Liver (tissue), 3 donors: ENCODE measurements around the gene POLDIP3.

ENCODE experiments used
- CTCF ChIP-seq: fragments of 150-350 bp; IDR thresholded peaks from 2 replicates; pipeline ENCODE4 v1.5.1; 2017; ENCODE audit warnings: improper control_type of control experiment, low read depth, low read length; ENCODE audit not compliant: missing input control
- EGR1 ChIP-seq, 2 donors: IDR thresholded peaks; 2 replicates each; pipeline ENCODE4 v1.6.1; 2016 to 2018; ENCODE audit warnings: antibody characterized with exemption in 2 of 2, low read depth in 2 of 2
- JUND ChIP-seq, 2 donors: IDR thresholded peaks; 2 replicates each; pipeline ENCODE4 v1.6.1; 2016; ENCODE audit warnings: antibody characterized with exemption in 2 of 2
- donor health status: healthy.
- donor health status: healthy.

- TF ChIP-seq CTCF (no peak), JUND (IDR thresholded peaks at IDR 0.05) (no peak), EGR1 (IDR thresholded peaks at IDR 0.05; ENCODE audit: low read depth in 2 of 2) (no peak)
These were observed 52.8 kb downstream of the POLDIP3 start for GRCh38 chr22:42561856-42562255.
